Measurements from ENCODE around the gene TMEM184A. TPM values are rescaled to one million over a fixed set of nuclear protein-coding genes. Genes with fewer than 3 reads are reported as not detected.

The TMEM184A gene
- polyA plus RNA-seq, 2 of the 4 experiments (the other 2 are of a cell fraction) = 14.3 to 18.4 TPM

DNA sequence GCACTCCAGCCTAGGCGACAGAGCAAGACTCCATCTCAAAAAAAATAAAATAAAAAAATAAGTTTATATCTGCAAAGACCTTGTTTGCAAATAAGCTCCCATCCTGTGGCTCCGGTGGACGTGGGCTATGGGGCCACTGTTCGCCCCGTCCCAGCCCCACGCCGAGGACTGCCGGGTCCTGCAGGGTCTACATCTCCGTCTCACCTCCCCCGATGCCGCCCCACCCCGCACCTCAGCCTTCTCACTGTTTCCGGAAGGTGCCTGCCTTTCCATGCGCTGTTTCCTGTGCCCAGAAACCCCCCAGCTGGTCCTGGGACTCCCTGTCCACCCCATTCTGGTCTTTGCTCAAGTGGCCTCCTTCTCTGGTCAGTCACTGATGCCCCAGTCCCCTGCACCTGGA lies 46.8 kb downstream of the TMEM184A start (continued):
- TF ChIP-seq HOXB5 (CRISPR knock-in tag; IDR thresholded peaks at IDR 0.05) (no peak), CHD4 (IDR thresholded peaks at IDR 0.05; ENCODE audit: borderline replicate concordance) (no peak), CEBPB (IDR thresholded peaks at IDR 0.05) (no peak)
- TF ChIP-seq, protein P1, sequence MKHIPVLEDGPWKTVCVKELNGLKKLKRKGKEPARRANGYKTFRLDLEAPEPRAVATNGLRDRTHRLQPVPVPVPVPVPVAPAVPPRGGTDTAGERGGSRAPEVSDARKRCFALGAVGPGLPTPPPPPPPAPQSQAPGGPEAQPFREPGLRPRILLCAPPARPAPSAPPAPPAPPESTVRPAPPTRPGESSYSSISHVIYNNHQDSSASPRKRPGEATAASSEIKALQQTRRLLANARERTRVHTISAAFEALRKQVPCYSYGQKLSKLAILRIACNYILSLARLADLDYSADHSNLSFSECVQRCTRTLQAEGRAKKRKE (CRISPR knock-in tag; IDR thresholded peaks at IDR 0.05; ENCODE audit: low read depth) = no peak

DNA sequence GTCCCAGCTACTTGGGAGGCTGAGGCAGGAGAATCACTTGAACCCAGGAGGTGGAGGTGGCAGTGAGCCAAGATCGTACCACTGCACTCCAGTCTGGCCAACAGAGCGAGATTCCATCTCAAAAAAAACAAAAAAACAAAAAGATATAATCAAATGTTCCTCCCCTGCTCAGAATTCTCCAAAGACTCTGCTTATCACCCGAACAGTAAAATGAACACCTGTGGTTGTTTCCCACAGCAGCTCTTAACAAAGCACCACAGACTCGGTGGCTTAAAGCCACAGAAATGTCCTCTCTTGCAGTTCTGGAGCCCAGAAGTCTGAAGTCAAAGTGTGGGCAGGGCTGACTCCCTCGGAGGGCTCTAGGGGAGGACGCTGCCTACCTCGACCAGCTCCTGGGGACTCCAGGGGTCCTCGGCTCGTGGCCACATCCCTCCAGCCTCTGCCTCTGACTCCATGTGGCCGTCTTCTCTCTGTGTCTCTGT lies 47.7 kb downstream of the TMEM184A start:
- H3K27ac ChIP-seq = peak overlapping the region; percentile 87 to 98
- H3K4me1 ChIP-seq = peaks cover 54% of the 10 kb centered on the region
- H3K4me2 ChIP-seq = no peak overlapping the region
- ChIA-PET CTCF (interaction anchor here (1.5 to 8.2 kb wide), 4 partner anchors 9 to 47 kb away, joined by 5 to 103 read pairs (median 54); partner anchors contain the start of gene TMEM184A), POLR2A (interaction anchor here (1.3 kb wide), 2 partner anchors 28 to 35 kb away, joined by 3 read pairs; no protein-coding TSS in a partner anchor)
- no peak overlapping the region for H3K4me3 ChIP-seq
- WGBS (ENCODE audit: missing lambda C conversion rate) = 91% methylated on average over 10 of the region's 10 CpGs
- H3K9me3 ChIP-seq = no peaks in the 10 kb centered on the region
- DNase-seq (ENCODE audit: low read depth in 1 of 2, low spot score in 1 of 2) = no peak
- no peak for FAIRE-seq
- TF ChIP-seq TP53 (CRISPR knock-in tag; IDR thresholded peaks at IDR 0.05) = no peak
- TF ChIP-seq, protein P2, sequence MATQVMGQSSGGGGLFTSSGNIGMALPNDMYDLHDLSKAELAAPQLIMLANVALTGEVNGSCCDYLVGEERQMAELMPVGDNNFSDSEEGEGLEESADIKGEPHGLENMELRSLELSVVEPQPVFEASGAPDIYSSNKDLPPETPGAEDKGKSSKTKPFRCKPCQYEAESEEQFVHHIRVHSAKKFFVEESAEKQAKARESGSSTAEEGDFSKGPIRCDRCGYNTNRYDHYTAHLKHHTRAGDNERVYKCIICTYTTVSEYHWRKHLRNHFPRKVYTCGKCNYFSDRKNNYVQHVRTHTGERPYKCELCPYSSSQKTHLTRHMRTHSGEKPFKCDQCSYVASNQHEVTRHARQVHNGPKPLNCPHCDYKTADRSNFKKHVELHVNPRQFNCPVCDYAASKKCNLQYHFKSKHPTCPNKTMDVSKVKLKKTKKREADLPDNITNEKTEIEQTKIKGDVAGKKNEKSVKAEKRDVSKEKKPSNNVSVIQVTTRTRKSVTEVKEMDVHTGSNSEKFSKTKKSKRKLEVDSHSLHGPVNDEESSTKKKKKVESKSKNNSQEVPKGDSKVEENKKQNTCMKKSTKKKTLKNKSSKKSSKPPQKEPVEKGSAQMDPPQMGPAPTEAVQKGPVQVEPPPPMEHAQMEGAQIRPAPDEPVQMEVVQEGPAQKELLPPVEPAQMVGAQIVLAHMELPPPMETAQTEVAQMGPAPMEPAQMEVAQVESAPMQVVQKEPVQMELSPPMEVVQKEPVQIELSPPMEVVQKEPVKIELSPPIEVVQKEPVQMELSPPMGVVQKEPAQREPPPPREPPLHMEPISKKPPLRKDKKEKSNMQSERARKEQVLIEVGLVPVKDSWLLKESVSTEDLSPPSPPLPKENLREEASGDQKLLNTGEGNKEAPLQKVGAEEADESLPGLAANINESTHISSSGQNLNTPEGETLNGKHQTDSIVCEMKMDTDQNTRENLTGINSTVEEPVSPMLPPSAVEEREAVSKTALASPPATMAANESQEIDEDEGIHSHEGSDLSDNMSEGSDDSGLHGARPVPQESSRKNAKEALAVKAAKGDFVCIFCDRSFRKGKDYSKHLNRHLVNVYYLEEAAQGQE (IDR thresholded peaks at IDR 0.05) = no peak
- no peak for TF ChIP-seq NPAS2 (CRISPR knock-in tag; IDR thresholded peaks at IDR 0.05; ENCODE audit: borderline replicate concordance)
- TF ChIP-seq RARB (CRISPR knock-in tag; IDR thresholded peaks at IDR 0.05) = no peak
- TF ChIP-seq POLR2A (IDR thresholded peaks at IDR 0.05; ENCODE audit: low read length) = no peak
- no peak for TF ChIP-seq EHMT2 (IDR thresholded peaks at IDR 0.05; ENCODE audit: low read depth)
- ATAC-seq = no peak

DNA sequence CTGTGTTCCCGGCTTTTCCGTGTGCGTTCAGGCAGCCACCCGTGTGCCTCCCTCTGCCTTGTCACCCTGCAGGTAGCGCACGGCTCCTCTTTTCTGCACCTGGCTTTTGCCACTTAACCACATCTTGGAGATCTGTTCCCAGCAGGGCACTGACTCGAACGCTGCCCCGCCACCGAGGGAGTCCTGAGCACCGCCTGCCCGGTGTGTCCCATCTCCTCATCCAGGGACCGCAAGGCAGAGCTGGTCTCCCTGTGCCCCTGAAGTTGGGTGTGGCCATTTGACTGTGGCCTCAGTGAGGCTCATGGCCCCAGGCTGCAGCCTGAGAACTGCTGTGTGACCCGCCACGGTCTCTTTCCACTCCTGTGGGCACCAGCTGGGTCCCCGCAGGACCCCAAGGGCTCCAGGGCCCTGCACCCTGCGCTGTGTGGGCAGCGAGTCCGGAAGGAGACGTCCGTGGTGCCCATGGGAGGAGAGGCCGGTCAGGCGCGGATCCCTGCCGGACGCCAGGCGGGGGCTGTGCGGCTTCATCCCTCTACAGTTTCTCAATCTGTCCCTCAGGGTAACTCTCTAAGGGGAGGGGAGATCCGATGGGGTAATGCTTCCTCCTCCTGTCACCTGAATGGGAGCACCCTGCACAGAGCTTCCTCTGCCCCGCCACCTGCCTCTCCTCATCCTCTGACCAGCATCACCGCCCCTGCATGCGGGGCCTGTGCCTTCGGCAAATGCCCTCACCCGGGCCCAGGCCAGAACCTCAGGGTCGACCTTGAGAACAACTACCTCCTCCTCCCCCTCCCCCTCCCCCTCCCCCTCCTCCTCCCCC lies 50.1 kb downstream of the TMEM184A start:
- H3K4me2 ChIP-seq = peak overlapping the region; percentile 69
- no peak overlapping the region for H3K4me3 ChIP-seq
- peak; percentile 30 to 43 for ATAC-seq
- no peaks in the 10 kb centered on the region for H3K9me3 ChIP-seq
- WGBS (ENCODE audit: missing lambda C conversion rate) = 56% methylated on average over 32 of the region's 35 CpGs
- TF ChIP-seq GATA3 (IDR thresholded peaks at IDR 0.05; ENCODE audit: borderline replicate concordance) (0 out of 2 replicates have a peak, but pooled peaks have one; percentile 15), CEBPB (IDR thresholded peaks at IDR 0.05) (peak; percentile 29 to 33; a peak in 1 of 4 replicates), RNF2 (IDR thresholded peaks at IDR 0.05; ENCODE audit: borderline replicate concordance, low read depth) (no peak), HOXB13 (CRISPR knock-in tag; IDR thresholded peaks at IDR 0.05; ENCODE audit: low read depth) (peak; percentile 66; the same call in 1 of the 2 replicates), MAZ (IDR thresholded peaks at IDR 0.05; ENCODE audit: borderline replicate concordance, low read depth, low read length) (no peak)
- TF ChIP-seq, protein P3, sequence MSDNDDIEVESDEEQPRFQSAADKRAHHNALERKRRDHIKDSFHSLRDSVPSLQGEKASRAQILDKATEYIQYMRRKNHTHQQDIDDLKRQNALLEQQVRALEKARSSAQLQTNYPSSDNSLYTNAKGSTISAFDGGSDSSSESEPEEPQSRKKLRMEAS (IDR thresholded peaks at IDR 0.05) = peak; percentile 53; the same call in 1 of the 2 replicates
- H3K27ac ChIP-seq = peak overlapping the region; percentile 87 to 98
- DNase-seq (ENCODE audit: low read depth in 1 of 2, low spot score in 1 of 2) = peak in 1 of 2 experiments; percentile 78
- peaks cover 51% of the 10 kb centered on the region for H3K4me1 ChIP-seq
- ChIA-PET CTCF (interaction anchor here (0.6 to 8.2 kb wide), 14 partner anchors 11 to 168 kb away, joined by 3 to 103 read pairs (median 5); partner anchors contain the start of gene TMEM184A), POLR2A (interaction anchor here (1.6 kb wide), 1 partner anchor 27 kb away, joined by 3 read pairs; no protein-coding TSS in a partner anchor)
- no peak for FAIRE-seq

Data from A549 (cell line).